ENCODE data around the gene COL19A1.

The COL19A1 gene

GRCh38 chr6:69894578-69895347 lies 28.4 kb downstream of the COL19A1 start:
- in situ Hi-C loops (cut with MboI; ENCODE audit: low pct_unique_long_range_greater_than_20kb, low sequenced_read_pairs, unreplicated experiment) = no loop called here
- no peak for DNase-seq (ENCODE audit: low spot score)
- no peak for TF ChIP-seq CTCF (IDR thresholded peaks at IDR 0.05; ENCODE audit: extremely low read depth, insufficient read depth, missing control alignments)

DNA sequence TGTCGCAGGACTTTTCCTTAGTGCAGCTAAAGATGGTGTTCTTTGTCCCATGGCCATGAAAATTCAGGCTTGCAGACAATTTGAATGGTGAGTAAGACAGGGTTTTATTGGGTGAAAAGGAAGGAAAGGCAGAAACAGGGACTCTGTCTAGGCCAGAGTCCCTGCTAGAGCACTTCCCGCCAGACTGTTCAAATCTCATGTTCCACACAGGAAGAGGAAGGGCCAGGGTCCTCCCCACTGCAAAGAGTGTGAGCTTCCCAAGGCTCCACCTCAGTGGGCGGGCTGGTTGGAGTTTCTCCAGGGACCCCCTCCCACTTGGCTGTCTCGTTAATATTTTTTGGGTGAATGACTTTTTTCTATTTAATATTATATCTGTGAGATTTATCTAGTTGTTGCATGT lies 29.0 kb downstream of the COL19A1 start:
- no peak for DNase-seq (ENCODE audit: low spot score)
- no peak for TF ChIP-seq CTCF (IDR thresholded peaks at IDR 0.05; ENCODE audit: extremely low read depth, insufficient read depth, missing control alignments)
- in situ Hi-C loops (cut with MboI; ENCODE audit: low pct_unique_long_range_greater_than_20kb, low sequenced_read_pairs, unreplicated experiment) = no loop called here

- DNase-seq (ENCODE audit: low spot score) = no peak
- TF ChIP-seq CTCF (IDR thresholded peaks at IDR 0.05; ENCODE audit: extremely low read depth, insufficient read depth, missing control alignments) = no peak
- in situ Hi-C loops (cut with MboI; ENCODE audit: low pct_unique_long_range_greater_than_20kb, low sequenced_read_pairs, unreplicated experiment) = no loop called here
Observed at GRCh38 chr6:69900869-69901268, 34.5 kb downstream of the COL19A1 start.

GRCh38 chr6:69901361-69901760 lies 35.0 kb downstream of the COL19A1 start:
- no peak for DNase-seq (ENCODE audit: low spot score)
- in situ Hi-C loops (cut with MboI; ENCODE audit: low pct_unique_long_range_greater_than_20kb, low sequenced_read_pairs, unreplicated experiment) = no loop called here
- TF ChIP-seq CTCF (IDR thresholded peaks at IDR 0.05; ENCODE audit: extremely low read depth, insufficient read depth, missing control alignments) = no peak

DNA sequence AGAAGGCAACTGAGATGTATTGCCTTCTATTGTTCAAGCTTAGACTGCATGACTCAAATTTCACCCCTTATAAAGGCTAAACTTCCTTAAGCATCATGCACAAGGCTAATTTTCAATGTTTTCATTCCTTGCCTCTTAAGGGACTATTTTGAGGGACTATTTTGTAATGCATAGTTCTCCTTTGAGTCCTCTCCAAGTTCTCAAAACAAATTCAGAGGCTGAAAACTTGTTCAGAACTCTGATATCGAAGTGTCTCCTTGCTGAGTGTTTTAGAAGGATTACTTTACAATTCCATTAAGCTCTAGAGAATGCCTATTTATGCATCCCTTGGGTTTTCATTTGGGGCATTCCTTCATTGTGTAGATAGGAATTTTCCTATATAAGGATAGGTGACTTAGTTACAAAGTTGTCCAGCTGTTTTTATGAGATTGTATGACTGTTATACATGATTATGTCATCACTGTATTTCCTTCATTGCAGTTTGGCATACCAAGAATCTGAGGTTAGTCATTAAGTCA lies 41.7 kb downstream of the COL19A1 start:
- DNase-seq (ENCODE audit: low spot score) = no peak
- in situ Hi-C loops (cut with MboI; ENCODE audit: low pct_unique_long_range_greater_than_20kb, low sequenced_read_pairs, unreplicated experiment) = no loop called here
- no peak for TF ChIP-seq CTCF (IDR thresholded peaks at IDR 0.05; ENCODE audit: extremely low read depth, insufficient read depth, missing control alignments)

- in situ Hi-C loops (cut with MboI; ENCODE audit: low pct_unique_long_range_greater_than_20kb, low sequenced_read_pairs, unreplicated experiment) = no loop called here
- no peak for DNase-seq (ENCODE audit: low spot score)
- TF ChIP-seq CTCF (IDR thresholded peaks at IDR 0.05; ENCODE audit: extremely low read depth, insufficient read depth, missing control alignments) = no peak
Observed at GRCh38 chr6:69913361-69913760, 47.0 kb downstream of the COL19A1 start.

All from GM13977 (cell line).